ENCODE data around the gene WEE1.

GRCh38 chr11:9538548-9538947 lies 34.9 kb upstream of the WEE1 start:
- TF ChIP-seq CTCF (optimal IDR thresholded peaks at IDR 0.05 in 1 of 3, IDR thresholded peaks at IDR 0.05 in 1 of 3, conservative IDR thresholded peaks at IDR 0.05 in 1 of 3; ENCODE audit: extremely low read depth in 1 of 3, insufficient read depth in 2 of 3, low read length in 3 of 3) (no peak), EZH2 (IDR thresholded peaks at IDR 0.05; ENCODE audit: low read length) (no peak)
